Nucleus accumbens (tissue), 56 donors: ENCODE measurements around the gene CTDSP2.
"Not testable (repeated sequence)": the region's sequence is repeated elsewhere in the genome, so short reads cannot be mapped to it uniquely, and the experiment has no call there.

Source experiments
- DNase-seq, 56 donors: peaks; one replicate each; lab custom pipeline; 2025; lab: John Stamatoyannopoulos, UW

CTDSP2 gene

GRCh38 chr12:57820119-57820518, 26.4 kb downstream of the CTDSP2 start:
- DNase-seq: not testable (repeated sequence)

GRCh38 chr12:57817990-57818331, 28.6 kb downstream of the CTDSP2 start:
- DNase-seq: not testable (repeated sequence)

- no peak for DNase-seq
Observed at GRCh38 chr12:57817261-57817989, 29.1 kb downstream of the CTDSP2 start.

- DNase-seq: no peak
Observed at GRCh38 chr12:57816855-57817151, 29.7 kb downstream of the CTDSP2 start.

DNA sequence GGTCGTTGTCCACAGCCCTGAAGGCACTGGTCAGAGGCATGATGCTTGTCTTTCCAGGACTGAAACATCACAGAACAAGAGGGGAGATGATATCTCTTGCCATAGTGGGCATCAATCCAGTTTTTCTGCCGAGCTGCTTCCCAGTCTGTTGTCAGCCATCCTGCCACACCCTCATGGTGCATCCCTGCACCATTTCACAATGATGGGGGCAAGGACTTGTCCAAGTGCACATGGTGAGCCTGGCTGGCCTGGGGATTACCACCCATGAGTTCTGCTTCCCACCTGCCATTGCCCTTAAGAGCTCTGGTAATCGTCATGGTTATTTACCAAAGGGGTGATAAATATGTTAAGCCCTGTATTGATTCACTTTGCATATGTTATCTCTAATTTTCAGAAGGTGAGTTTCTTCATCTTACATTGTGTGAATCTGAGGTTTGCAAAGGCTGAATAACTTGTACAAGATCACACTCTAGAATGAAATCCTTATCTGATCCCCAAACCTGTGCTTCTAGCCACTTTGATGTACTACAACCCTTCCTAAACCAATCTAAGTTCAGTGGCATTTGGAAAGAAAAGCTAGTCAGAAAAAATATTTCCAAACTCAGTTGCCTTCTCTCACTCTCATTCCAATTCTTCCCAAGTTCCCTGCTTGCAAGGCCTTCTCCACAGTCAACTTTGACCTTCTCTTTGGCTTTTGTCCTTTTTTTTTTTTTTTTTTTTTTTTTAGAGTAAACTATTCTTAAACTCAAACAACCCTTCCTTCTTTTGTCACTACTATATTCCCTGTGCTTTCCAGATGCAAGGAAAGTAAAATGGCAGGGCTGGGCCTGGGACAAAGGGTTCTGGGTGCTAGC, 30.3 kb downstream of the CTDSP2 start:
- DNase-seq: no peak

- no peak for DNase-seq
Observed at GRCh38 chr12:57815177-57816000, 31.1 kb downstream of the CTDSP2 start.

DNA sequence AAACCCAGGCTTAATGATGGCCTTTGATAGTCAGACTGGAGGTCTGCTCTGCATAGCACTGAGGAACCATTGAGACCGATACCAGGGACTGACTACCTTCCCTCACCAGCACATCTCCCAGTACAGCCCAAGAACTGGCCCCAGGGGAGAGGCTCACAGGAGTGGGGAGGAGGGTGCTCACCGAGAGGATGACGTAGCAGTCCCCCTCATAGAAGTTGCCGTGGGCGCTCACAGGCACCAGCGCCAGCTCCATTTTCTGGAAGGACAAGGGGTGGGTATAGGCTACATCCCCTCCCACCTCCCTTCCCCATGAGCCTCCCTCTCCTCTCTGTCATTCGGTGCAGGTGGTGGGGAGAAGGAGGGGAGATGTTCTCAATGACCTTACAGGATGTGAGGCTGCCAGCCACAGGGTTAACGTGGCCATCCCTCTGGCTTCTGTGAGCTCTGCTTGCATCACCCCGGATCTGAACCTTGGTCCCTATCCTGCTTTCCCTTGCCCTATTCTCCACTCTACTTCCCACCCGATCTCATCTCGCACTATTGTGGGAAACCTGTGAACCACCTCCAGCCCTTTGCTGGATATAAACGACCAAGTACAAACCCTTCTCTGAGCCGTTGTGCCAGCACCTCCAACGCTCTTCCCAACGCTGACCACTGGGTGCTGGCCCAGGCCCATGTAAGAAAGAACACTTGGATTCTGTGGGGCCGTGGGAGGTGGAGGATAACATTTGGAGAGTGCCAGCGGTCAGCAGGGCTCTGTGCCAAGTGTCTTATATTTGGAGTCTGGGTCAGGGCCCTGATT, 32.4 kb downstream of the CTDSP2 start:
- no peak for DNase-seq

- no peak for DNase-seq
Observed at GRCh38 chr12:57813111-57813970, 33.2 kb downstream of the CTDSP2 start.

- DNase-seq: no peak
Observed at GRCh38 chr12:57811028-57811755, 35.3 kb downstream of the CTDSP2 start.

GRCh38 chr12:57810450-57810849, 36.1 kb downstream of the CTDSP2 start:
- no peak for DNase-seq

DNA sequence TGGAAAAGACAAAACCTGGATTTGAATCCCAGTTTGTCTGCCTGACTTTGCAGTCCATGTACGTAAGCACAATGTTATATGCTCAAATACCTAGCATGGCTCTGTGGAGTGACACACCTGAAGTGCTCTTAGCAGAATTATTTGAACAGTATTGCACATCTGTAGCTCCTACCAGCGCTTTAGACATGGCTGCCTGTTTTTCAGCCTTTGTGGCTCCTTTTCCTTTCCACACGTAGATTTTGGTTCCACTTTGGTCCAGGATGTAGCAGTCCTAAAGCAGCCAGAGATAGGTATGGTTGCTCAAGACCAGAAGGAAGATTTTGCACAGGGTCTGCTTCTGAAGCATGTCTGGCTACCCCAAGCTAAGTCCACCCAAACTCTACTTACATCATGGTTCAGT, 37.1 kb downstream of the CTDSP2 start:
- DNase-seq: no peak

DNA sequence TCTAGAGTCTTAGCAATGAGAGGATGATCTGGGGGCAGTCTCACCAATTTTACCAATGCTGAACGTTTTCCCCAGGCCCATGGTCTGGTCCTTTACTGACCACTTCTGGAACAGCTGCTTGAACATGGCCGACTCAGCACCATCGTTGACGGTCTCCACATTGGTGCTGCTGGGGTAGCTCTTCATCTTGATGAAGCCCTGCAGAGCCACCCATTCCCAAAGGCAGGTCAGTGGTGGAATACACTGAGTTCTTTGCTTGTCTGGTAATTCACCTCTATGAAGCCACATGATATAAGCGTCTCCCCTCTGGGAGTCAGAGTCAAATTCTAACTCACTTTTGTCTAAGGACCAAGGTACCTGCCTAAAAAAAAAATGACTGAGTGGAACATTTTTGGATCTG, 38.2 kb downstream of the CTDSP2 start:
- no peak for DNase-seq

- no peak for DNase-seq
Observed at GRCh38 chr12:57807285-57807684, 39.2 kb downstream of the CTDSP2 start.

DNA sequence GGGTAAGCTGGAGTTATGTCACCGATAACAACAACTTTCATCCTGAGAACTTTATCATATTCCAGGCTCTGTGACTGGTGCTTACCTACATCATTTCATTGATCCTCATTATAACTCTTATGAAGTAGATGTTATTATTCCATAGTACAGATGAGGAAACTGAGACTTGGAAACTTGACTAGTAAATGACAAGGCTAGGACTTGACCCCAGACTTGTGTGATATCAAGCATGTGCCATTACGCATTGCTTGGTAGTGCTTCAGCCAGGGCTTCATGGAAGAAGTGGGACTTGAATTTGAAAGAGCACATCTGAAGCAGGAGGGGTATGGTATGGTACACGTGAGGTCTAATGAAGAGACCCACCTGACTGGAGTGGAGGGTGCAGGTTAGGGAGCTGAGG, 39.9 kb downstream of the CTDSP2 start:
- no peak for DNase-seq

- DNase-seq: peak in 20 of 56 donors; percentile 1 to 47 (median 20)
Observed at GRCh38 chr12:57803319-57803893, 43.1 kb downstream of the CTDSP2 start.

- DNase-seq: no peak
Observed at GRCh38 chr12:57802607-57803006, 43.9 kb downstream of the CTDSP2 start.

GRCh38 chr12:57800965-57801364, 45.6 kb downstream of the CTDSP2 start:
- DNase-seq: no peak

GRCh38 chr12:57797933-57798332, 48.6 kb downstream of the CTDSP2 start:
- DNase-seq: no peak
